HG02981 (cell line): ENCODE data around the gene ELMO1.

Experiments
- ATAC-seq: cut with Tn5 transposase; IDR thresholded peaks from one replicate; pipeline ENCODE4 v1.9.1; 2021; ENCODE audit warnings: mild to moderate bottlenecking, moderate library complexity; ENCODE audit not compliant: unreplicated experiment

ELMO1 gene

DNA sequence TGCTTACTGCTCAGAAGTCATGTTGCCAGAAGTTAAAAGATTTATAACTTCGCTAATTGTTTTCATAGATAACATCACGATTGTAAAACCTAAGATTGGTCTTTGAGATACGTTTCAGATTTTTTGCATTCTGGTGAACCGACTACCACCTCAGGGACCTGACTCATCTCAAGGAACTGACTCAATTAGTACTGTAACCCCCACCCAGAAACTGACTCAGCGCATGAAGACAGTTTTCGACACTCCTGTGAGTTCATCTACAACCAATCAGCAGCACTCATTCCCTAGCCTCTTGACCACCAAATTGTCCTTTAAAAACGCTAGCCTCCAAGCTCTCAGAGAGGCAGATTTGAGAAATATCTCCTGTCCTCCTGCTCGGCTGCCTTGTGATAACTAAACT is 72.3 kb downstream of the ELMO1 start:
- no peak for ATAC-seq

DNA sequence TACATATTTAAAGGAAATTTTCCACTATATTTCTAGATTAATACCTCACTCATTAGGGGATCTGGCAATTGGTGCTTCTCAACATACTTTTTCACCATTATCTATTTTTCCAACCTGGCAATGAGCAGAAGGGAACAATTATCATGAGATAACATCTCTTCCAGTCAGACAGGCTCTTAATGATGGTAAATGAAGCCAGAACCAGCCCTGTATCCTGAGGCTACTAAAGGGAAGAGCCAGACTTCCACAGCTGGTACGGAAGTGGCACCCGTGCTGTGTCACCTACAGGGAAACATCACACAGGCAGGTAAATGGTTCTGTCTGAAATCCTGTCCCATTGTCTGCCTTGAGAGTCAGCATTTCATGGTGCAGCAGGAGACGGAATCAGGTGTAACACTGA is 75.9 kb downstream of the ELMO1 start:
- ATAC-seq: no peak

DNA sequence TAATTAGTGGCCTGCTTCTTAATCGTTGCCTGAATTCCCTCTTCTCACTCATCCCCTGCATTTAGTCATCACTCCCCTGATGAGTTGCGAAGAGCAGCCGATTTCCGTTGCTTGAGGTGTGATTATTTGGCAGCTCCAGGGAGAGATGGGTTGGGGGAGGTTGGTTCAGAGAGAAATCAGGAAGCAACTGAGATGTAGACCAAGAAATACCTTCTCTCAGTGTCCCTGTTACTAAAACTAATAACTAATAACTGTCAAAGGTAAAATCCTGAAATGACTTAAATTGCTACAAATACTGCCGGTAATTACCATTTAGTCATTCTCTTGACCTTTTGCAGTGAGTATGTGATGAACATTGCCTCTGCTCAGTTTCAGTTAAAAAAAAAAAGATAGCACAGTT is 76.9 kb downstream of the ELMO1 start:
- no peak for ATAC-seq

DNA sequence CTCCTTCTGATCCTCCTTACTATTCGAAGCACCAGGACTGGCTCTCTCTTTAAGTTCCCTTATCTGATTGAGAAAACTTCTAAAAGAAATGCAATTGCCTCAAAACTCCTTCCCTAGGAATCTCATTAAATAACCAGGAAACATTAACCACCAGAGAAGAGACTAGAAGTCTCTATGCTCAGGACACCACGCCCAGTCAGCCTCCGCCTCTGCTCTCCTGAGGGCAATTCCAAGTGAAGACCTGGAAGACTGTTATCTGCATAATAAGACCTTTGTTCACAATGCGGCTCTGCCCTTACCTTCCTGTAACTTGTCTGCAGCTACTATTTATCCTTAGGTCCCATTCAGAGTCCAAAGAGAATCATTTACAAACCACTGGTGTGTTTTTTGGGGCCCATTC is 78.8 kb downstream of the ELMO1 start:
- ATAC-seq: no peak

DNA sequence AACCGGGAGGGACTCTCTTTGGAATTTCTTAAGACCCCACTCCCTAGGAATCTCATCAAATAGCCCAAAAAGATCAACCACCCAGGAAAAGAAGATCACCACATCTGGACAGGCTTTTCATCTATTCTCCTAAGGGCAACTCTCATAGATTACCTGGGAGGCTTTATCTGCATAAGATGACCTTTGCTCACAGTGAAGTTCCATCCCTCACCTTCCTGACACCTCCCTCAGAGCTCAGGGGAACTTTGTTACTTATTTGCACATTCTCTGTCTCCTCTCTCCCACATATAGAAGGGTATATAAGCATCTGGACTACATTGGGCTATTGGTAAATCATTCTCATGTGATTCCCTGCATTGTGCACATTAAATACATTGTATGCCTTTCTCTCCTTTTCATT is 80.1 kb downstream of the ELMO1 start:
- ATAC-seq: no peak

DNA sequence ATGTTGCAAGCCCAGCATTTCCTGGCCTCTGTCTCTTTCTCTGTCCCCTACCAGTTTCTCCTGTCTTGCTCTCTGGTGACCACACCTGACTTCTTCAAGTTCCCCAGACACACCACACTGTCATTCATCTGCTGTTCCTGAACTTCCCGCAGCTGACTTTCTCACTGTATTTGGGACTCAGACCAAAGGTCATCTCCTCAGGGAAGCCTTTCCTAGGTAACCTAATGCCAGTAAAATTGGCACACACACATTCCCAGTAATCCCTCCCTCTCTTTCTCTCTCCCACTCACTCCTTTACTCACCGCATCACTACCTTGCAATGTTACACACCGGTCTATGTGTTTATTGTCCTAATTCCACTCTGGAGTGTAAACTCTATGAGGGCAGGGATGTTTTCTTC is 81.7 kb downstream of the ELMO1 start:
- no peak for ATAC-seq

DNA sequence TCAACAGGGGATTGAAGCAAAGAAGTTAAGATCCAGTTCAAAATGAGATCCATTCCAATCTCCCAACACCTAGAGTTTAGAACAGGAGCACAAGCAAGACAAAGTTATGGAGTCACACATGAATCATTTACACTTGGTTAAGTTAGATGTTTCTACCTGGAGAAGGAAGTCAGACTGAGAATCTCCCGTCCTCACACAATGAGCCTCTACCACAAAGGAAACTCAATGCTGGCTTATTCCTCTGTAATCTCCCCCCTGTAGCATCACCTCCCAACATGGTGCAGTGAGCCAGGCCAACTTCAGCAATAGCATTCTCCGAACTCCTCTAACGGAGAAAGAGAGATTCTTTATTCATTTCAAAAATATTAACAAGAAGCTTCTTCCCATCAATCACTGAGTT is 82.2 kb downstream of the ELMO1 start:
- no peak for ATAC-seq

DNA sequence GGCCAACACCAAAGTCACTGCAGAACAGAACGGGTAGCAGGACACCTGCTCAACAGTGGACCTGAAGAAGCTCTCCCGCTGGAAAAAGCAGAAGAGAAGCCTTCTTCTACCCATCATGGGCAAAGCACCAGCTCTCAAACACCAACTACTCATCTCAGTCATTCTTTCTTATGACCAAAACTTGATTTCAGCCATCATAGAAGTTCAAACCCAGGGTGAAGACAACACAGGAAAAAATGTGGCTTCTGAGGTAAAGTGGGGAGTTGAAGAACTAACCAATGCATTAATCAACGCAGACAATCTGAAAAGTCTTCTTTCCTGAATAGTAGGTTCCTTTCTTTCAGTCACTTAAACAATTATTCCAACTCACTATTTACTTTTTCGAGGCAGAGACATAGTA is 83.3 kb downstream of the ELMO1 start:
- ATAC-seq: no peak

DNA sequence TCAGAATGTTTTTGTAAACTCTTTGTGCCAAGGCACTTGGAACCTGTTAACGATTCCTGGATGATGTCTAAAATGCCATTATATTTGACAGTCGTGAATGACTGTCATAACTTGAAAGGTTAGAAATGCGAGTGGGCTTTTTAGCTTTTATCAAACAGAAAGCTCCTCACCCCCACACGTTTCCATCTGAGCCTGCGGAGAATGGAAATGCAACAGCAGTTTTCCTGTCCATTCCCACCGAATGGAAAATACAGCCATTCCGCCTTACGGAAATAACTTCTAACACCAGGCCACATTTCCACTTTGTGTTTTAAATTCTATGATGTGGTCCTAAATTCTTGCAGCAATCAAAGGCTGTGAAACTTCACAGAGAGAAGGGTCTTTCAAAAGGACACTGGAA is 83.8 kb downstream of the ELMO1 start:
- no peak for ATAC-seq

DNA sequence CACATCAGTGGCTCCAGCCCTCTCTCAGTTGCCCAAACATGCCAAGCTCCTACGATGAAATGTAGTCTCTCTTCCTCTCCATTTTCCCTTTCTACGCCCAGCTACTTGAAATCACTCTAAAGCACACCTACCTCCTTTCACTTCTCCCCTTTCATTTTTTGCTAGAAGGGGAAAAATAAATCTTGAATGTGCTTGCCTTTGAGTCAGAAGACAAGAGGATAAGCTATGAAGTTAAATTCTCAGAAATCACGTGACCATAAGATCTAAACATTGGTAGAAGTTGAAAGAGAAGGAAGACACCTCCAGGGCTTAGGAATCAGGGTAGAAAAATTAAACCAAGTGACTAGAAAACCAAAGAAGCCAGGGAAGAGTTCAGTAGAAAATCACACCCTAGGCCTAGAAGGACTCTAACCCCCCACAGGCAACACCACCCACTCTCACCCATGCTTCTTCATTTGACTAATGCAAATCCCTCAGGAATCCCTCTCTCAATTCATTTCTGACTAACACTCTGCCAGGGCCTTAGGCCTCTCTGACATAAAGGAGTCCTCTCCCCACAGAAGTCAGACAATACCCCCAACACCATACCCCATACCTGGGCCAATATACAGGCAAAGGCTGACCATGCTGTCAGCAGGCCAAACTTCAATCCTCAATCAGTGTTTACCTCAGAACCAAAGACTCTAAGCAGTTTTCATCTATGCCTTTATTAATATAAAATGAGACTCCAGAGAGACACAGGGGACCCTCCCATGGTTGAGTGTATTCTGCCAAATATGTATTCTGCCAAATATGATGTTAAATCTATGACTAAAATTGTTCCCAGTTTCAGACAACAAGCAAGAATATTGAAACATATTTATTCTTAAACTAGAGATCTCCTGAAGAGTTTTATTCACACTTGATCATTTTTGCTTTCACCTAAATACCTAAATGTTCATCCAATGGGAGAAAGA is 84.8 kb downstream of the ELMO1 start:
- ATAC-seq: no peak

DNA sequence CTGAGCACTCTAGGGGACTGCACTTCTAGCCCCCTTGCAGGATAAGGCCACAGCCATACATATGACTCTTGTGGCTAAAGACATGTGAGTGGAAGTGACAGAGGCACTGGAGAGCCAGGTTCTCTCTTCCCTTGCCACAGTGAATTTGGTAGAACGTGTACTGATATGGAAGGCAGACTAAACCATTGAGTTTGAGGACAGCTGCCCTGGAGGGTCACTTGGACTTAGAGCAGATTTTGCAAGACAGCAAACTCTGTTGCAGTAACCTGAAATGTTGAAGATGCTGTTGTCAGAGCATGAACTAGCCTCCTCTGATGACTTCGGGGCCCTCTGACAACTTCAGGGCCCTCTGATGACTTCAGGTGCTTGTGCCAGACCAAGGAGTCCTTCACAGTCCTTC is 85.9 kb downstream of the ELMO1 start:
- no peak for ATAC-seq

DNA sequence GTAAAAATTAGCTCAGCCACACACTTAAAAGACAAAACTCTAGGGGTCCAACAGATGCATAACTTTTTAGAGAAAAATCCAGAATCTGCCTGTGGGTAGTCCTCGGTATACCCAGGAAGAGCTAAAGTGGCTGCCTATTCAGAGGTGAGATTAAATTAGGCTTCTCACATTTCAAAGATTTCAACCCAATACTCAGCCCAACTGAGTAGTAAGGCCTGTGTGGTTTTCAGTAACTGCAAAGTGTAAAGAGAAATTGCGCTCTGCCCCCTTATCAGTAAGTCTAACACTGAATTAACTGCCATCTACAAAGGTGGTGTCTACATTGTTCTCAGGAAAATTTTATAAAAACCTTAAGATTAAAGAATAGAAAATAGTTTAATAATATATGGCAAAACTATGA is 88.2 kb downstream of the ELMO1 start:
- ATAC-seq: no peak

DNA sequence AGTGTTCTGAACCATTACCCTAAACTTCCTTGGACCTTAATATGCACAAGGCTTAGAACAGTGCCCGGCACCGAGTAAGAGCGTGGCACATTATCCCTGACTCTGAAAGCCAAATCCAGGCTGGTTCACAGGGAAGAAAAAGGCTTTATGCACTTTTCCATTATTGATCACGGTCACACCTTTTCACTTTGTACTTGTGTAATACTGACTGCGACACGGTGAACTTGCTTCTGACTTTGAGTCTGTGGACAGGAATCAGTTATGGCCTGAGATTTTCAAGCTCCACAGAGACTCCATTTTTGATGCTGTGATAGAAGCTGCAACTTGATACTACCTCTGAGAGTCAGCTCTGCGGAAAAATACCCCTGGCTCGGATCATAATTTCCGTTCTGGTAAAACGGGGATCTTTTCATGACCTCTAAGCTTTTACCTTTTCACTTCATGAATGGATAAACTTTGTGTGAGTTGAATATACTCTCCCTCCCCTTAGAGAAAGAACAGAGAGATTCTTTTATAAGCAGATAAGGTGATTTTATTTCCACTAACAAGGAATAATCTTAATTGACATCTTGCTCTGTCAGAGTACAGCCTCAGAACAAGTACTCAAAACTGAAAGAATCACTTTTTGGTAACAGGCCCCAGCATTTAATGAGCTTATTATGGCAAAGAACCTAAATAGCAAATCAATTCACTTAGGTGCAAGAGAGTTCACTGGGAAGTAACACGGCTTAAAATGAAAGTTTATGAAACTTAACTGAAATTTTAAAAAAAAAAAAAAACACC is 88.8 kb downstream of the ELMO1 start:
- ATAC-seq: no peak

DNA sequence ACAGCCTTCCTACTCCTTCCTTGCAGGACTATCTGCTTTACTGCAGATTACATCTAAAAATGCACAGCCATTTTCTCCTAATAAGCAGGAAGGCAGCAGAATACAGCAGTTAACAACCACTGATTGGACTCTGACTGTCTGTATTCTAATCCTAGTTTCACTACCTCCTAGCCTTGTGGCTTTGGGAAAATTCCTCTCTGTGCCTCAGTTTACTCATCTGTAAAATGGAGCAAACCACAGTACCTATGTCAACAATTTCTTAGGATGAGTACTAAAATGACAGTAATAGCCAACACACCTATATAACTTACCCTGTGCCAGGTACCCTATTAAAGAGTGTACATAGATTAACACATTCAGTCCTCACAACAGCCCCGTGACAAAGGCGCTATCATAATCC is 89.5 kb downstream of the ELMO1 start:
- no peak for ATAC-seq

DNA sequence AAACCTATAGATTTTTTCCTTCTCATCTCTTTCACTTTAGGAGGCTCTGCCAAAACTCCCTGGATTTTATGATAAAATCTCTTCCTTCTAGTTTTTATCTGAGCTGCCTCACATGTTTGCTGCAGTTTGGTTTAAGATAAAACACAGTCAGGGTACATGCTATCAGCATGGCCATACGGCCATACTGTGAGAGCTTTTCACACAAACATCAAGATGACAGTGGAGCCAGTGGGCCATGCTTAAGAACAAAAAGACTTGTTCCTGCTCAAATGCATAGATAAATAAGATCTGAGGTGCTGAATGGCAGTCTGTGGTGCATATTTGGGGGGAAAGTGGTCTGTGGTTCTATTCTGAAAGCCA is 91.0 kb downstream of the ELMO1 start:
- no peak for ATAC-seq

DNA sequence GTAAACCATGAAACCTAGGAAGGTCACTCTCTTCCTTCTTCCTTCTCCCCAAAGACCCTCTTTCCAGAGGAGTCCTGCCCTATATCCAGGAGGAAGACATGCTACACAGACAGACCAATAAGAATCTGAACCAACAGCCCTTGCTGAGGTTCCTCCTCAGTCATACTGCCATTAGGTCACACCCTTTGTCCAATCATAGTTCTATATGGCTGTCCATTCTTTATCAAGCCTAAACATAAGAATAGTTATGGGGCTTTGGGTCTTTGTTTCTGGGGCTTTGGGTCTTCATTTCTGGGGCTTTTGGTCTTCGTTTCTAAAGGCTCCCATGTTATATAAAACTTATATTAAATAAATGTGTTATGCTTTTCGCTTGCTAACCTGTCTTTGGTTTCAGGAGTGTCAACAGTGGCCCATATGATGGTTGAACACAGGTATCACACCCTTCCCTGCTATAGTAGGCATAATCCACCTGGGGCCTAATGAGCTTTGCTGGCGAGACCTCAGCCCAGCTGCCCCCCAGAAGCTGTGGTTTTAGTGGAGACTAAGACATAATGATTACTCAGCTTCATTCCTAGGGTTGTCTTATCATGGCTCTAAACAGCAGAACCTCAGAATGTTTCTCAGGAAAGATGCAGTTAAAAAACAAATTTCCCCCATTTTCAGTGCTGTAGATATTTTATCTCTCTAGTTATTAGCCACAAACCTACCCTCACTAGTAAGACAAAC is 91.6 kb downstream of the ELMO1 start:
- no peak for ATAC-seq

DNA sequence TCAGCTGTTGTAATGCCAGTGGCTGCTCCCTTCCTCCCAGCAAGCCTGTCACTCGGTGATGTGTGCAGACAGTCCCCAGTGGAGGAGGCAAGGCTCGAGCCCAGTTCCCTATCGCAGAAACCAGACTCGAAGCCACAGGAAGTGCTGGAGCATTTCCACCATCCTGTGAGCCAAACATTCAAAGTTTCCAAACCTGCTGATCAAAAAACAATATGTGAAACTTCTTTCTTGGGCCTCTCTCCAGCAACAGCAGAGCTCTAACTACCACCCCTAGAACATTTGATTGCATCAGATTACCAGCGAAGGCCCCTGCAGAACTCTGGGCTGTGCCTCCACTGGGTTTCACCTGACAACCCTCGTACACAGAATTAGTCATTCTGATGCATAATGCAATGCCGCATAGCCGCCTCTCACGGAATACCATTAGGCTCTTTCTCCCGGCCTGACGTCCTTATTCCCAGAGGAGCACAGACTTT is 94.0 kb downstream of the ELMO1 start:
- ATAC-seq: peak; percentile 47

DNA sequence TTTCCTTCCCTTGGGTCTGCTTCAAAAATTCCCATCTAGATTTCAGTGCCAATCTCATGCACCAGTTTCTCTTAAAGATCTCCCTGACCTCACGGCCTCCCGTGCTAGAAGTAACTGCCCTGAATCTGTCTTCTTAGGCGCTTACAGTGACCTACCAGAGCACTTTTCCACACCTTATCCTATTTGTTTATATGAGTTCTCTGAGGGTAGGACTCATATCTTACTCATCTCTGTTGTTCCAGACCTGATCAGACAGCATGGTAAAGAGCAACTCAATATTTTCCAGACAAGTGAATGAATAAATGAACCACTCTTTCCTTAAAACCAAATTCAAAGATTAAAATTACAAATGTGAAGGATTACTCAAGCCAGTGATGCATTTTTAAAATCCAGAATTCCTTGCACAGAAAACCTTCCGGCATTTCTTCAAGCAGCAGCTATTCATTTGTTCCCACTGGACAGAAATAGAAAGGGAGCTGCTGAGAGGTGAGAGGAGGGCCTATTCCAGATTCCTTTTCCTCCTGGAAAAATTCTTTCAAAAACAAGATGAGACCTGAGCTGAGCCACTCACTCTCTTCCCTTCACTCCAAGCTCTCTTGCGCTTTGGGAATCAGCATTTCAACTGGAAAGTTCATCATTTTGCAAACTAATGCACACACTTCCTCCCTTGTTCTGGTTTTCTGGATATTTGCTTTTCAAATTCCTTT is 94.6 kb downstream of the ELMO1 start:
- ATAC-seq: no peak

DNA sequence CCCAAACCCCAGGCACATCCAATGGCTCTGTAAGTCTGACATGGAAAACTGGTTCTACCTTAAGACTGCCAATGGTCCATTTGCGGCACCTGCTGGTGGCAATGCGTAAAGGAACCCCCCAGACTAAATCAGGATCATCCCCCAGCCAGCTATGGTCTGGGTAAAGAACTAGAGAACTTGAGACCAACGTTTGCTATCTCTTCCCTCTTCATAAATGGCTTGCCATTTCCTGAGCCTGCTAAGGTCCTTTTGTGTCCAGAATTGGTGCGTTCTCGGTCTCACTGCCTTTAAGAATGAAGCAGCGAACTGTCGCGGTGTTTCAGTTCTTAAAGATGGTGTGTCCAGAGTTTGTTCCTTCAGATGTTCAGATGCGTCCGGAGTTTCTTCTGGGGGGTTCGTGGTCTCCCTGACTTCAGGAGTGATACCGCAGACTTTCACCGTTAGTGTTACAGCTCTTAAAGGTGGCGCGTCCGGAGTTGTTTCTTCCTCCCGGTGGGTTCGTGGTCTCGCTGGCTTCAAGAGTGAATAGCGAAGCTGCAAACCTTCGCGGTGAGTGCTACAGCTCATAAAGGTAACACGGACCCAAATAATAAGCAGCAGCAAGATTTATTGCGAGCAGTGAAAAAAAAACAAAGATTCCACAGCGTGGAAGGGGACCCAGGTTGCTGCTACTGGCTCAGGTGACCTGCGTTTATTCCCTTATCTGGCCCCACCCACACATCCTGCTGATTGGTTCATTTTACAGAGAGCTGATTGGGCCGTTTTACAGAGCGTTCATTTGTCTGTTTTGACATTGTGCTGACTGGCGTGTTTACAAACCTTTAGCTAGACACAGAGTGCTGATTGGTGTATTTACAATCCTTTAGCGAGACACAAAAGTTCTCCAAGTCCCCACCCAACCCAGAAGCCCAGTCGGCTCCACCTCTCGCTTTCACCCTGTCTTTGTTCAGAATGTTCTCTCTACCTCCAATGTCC is 95.4 kb downstream of the ELMO1 start:
- peak; percentile 60 for ATAC-seq
